Measurements from ENCODE around the gene SLC25A23. TPM values are rescaled to one million over a fixed set of nuclear protein-coding genes. Genes with fewer than 3 reads are reported as not detected.
A peak's percentile ranks its signal among the peaks of the same experiment; 100 is the strongest.

SLC25A23 gene
- total and polyA plus RNA-seq, 9 of the 15 experiments (the other 6 are each of a cell fraction or from before 2014, with no cell fraction given), result 6.1 to 72.0 (median 26.6) TPM

- peak overlapping the region in 1 of 2 experiments; percentile 43; a peak in 1 of 4 replicates for H3K9ac ChIP-seq (ENCODE audit: insufficient read depth in 1 of 2, low read depth in 2 of 2, low read length in 2 of 2)
- 81% methylated on average over 9 of the region's 15 CpGs for WGBS (ENCODE audit: insufficient coverage, low coverage, missing lambda C conversion rate)
- DNase-seq (ENCODE audit: extremely low read depth in 1 of 4, low spot score in 3 of 4) (peak; percentile 62 to 73 (median 66)), ATAC-seq (peak; percentile 90), FAIRE-seq (peak; percentile 72)
- H3K9me1 ChIP-seq (ENCODE audit: control insufficient read depth, insufficient read depth, low read length), result no peaks in the 10 kb centered on the region
- ChIA-PET POLR2A (interaction anchor here (0.5 to 2.5 kb wide), 3 partner anchors 10 to 40 kb away, joined by 3 to 16 read pairs (median 3); partner anchors contain the start of genes ALKBH7 and KHSRP), CTCF (ENCODE audit: low intra/inter-chr PET ratio) (interaction anchor here (0.6 kb wide), 1 partner anchor 9 kb away, joined by 3 read pairs; no protein-coding TSS in a partner anchor)
- H3K4me3 ChIP-seq, result no peak overlapping the region
- no peak overlapping the region for H3K27ac ChIP-seq (ENCODE audit: extremely low read depth, low read depth, low read length)
- intact Hi-C loops (cut with micrococcal nuclease) (no loop called here), in situ Hi-C loops (cut with MboI) (no loop called here)
- H3K4me2 ChIP-seq (ENCODE audit: insufficient read depth, low read length), result no peak overlapping the region
- H3K9me3 ChIP-seq (replicated peaks; ENCODE audit: control insufficient read depth, insufficient read depth, low read depth, low read length), result no peaks in the 10 kb centered on the region
- BruUV-seq (replicated peaks), result no TSS peak
- H2AFZ ChIP-seq (ENCODE audit: low read depth, low read length), result no peak overlapping the region
- H3K79me2 ChIP-seq (ENCODE audit: control insufficient read depth, insufficient read depth, low read length), result no peaks in the 10 kb centered on the region
- peaks cover 42% of the 10 kb centered on the region; the same call in 1 of the 3 replicates for H3K36me3 ChIP-seq (ENCODE audit: control insufficient read depth, insufficient read depth, low read length)
- H3K27me3 ChIP-seq (ENCODE audit: control insufficient read depth in 2 of 2, insufficient read depth in 2 of 2, low read length in 2 of 2), result no peaks in the 10 kb centered on the region
- H3K4me1 ChIP-seq (replicated peaks in 1 of 2; ENCODE audit: control insufficient read depth in 2 of 2, insufficient read depth in 2 of 2, low read length in 2 of 2), result peaks cover 0 to 39% of the 10 kb centered on the region in 2 experiments; a peak in 2 of 5 replicates
- H4K20me1 ChIP-seq (replicated peaks; ENCODE audit: control insufficient read depth, insufficient read depth, low read length), result peaks cover 5% of the 10 kb centered on the region; the same call in 1 of the 2 replicates
- TF ChIP-seq ZNF24 (IDR thresholded peaks at IDR 0.05) (no peak), POLR2B (IDR thresholded peaks at IDR 0.05; ENCODE audit: low read depth, partially characterized antibody) (peak; percentile 61), NELFE (IDR thresholded peaks at IDR 0.05; ENCODE audit: insufficient read depth, insufficient read length) (no peak), ZNF586 (CRISPR knock-in tag; conservative IDR thresholded peaks at IDR 0.05) (no peak), BRD9 (IDR thresholded peaks at IDR 0.05; ENCODE audit: low read depth, partially characterized antibody) (no peak), CHD1 (IDR thresholded peaks at IDR 0.05; ENCODE audit: low read length) (no peak), U2AF2 (optimal IDR thresholded peaks at IDR 0.05; ENCODE audit: low read depth, low read length) (no peak), RAD21 (CRISPR knock-in tag; conservative IDR thresholded peaks at IDR 0.05 in 1 of 2, IDR thresholded peaks at IDR 0.05 in 1 of 2) (peak in 1 of 2 experiments; percentile 51; a peak in 2 of 4 replicates), LCOR (CRISPR knock-in tag; IDR thresholded peaks at IDR 0.05) (no peak), MYNN (IDR thresholded peaks at IDR 0.05) (peak; percentile 60; the same call in 1 of the 2 replicates), MYNN (CRISPR knock-in tag; IDR thresholded peaks at IDR 0.05) (no peak), SREBF1 (IDR thresholded peaks at IDR 0.05; ENCODE audit: borderline replicate concordance, low read depth, low read length) (no peak), DACH1 (IDR thresholded peaks at IDR 0.05; ENCODE audit: partially characterized antibody) (peak; percentile 23), PTBP1 (IDR thresholded peaks at IDR 0.05; ENCODE audit: low read depth, low read length) (no peak), XRCC4 (IDR thresholded peaks at IDR 0.05; ENCODE audit: extremely low read depth, insufficient read depth, insufficient read length) (no peak), SMARCA4 (IDR thresholded peaks at IDR 0.05) (no peak), RBFOX2 (IDR thresholded peaks at IDR 0.05; ENCODE audit: low read depth, low read length) (peak; percentile 49), RB1 (IDR thresholded peaks at IDR 0.05; ENCODE audit: low read depth) (0 out of 2 replicates have a peak, but pooled peaks have one; percentile 18), VEZF1 (CRISPR knock-in tag; IDR thresholded peaks at IDR 0.05) (peak; percentile 27; the same call in 1 of the 2 replicates), ZNF384 (IDR thresholded peaks at IDR 0.05; ENCODE audit: low read depth, low read length) (no peak), ZKSCAN1 (IDR thresholded peaks at IDR 0.05; ENCODE audit: low read depth, low read length) (no peak), CREBBP (IDR thresholded peaks at IDR 0.05; ENCODE audit: low read depth, low read length) (no peak)
Observed at GRCh38 chr19:6412447-6413091, 47.0 kb downstream of the SLC25A23 start.

All from K562 (cell line).